Activated CD8-positive, alpha-beta T cell treated with anti-CD3 and anti-CD28 coated beads for 36 hours (primary cell): ENCODE data around the gene APOL6. TPM values are rescaled to one million over a fixed set of nuclear protein-coding genes. Genes with fewer than 3 reads are reported as not detected.
"Not testable (repeated sequence)": the region's sequence is repeated elsewhere in the genome, so short reads cannot be mapped to it uniquely, and the experiment has no call there.

Experiments
- ATAC-seq: fragments of 200-7000 bp; cut with Tn5 transposase; one replicate; pipeline ENCODE4 v1.10.0; 2021; ENCODE audit warnings: mild to moderate bottlenecking, moderate library complexity
- CTCF ChIA-PET: fragments of 350-600 bp; sonication (Branson Sonifier 250); formaldehyde crosslinking; loops from one replicate; lab custom pipeline; 2021; ENCODE audit warnings: antibody characterized with exemption; lab: Charles Lee
- POLR2A ChIA-PET: fragments of 350-600 bp; sonication (Branson Sonifier 250); formaldehyde crosslinking; loops from one replicate; lab custom pipeline; 2021; ENCODE audit warnings: antibody characterized with exemption; lab: Charles Lee
- DNase-seq: peaks from one replicate; pipeline ENCODE4 v3.0.0-alpha.2; 2020
- H3K27ac Mint-ChIP-seq: one replicate; pipeline ENCODE4 v1.8.0; 2021; ENCODE audit warnings: mild to moderate bottlenecking, mixed read lengths
- H3K27me3 Mint-ChIP-seq: one replicate; pipeline ENCODE4 v1.8.0; 2021; ENCODE audit warnings: mixed read lengths
- H3K36me3 Mint-ChIP-seq: one replicate; pipeline ENCODE4 v1.8.0; 2021; ENCODE audit warnings: low read depth, mixed read lengths
- H3K4me1 Mint-ChIP-seq: one replicate; pipeline ENCODE4 v1.8.0; 2021; ENCODE audit warnings: low read depth, mixed read lengths
- H3K4me3 Mint-ChIP-seq: one replicate; pipeline ENCODE4 v1.8.0; 2021; ENCODE audit warnings: mild to moderate bottlenecking, moderate library complexity, mixed read lengths
- H3K9me3 Mint-ChIP-seq: one replicate; pipeline ENCODE4 v1.8.0; 2021; ENCODE audit warnings: mixed read lengths
- intact Hi-C: fragments of 100-400 bp; cut with micrococcal nuclease; formaldehyde crosslinking; loops from one replicate; pipeline ENCODE4 v1.10.0; 2022
- total RNA-seq, 2 experiments: library from RNA; stranded (reverse); gene quantifications; one replicate each; pipeline ENCODE4 v1.2.3, GENCODE V29; 2021
- TF ChIP-seq, protein P1 (sequence below): fragments of 200-600 bp; IDR thresholded peaks from one replicate; pipeline ENCODE4 v1.8.0; 2022; ENCODE audit warnings: antibody characterized with exemption, mild to moderate bottlenecking

Gene APOL6
- total RNA-seq, 2 experiments from 2014 or later, result 37.1 to 38.0 TPM

DNA sequence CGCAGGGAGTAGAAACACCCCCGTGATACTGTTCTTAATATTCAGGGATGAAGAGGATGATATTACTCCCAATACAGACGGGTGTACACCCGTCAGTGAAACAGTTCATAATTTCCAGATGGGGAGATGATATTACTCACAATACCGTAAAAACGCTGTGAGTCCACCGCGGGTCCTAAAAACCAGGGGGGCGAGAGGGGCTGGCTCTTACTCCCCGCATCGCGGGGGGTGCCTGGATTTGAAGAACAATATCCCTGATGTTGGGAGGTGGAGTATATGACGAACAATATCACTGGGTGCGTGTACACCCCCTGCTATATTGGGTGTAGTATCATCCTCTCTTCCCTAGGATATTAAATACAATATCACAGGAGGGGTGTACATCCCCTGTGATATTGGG, 48.9 kb downstream of the APOL6 start:
- H3K4me3 Mint-ChIP-seq, result no peak overlapping the region
- H3K27me3 Mint-ChIP-seq, result no peaks in the 10 kb centered on the region
- H3K9me3 Mint-ChIP-seq, result no peaks in the 10 kb centered on the region
- POLR2A ChIA-PET, result no interaction called here
- peak; percentile 66 for DNase-seq
- no peak overlapping the region for H3K27ac Mint-ChIP-seq
- TF ChIP-seq, protein P1, sequence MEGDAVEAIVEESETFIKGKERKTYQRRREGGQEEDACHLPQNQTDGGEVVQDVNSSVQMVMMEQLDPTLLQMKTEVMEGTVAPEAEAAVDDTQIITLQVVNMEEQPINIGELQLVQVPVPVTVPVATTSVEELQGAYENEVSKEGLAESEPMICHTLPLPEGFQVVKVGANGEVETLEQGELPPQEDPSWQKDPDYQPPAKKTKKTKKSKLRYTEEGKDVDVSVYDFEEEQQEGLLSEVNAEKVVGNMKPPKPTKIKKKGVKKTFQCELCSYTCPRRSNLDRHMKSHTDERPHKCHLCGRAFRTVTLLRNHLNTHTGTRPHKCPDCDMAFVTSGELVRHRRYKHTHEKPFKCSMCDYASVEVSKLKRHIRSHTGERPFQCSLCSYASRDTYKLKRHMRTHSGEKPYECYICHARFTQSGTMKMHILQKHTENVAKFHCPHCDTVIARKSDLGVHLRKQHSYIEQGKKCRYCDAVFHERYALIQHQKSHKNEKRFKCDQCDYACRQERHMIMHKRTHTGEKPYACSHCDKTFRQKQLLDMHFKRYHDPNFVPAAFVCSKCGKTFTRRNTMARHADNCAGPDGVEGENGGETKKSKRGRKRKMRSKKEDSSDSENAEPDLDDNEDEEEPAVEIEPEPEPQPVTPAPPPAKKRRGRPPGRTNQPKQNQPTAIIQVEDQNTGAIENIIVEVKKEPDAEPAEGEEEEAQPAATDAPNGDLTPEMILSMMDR, result no peak
- no peaks in the 10 kb centered on the region for H3K36me3 Mint-ChIP-seq
- CTCF ChIA-PET, result no interaction called here
- H3K4me1 Mint-ChIP-seq, result no peaks in the 10 kb centered on the region
- intact Hi-C loops, result loop anchor here (10.0 kb wide), 1 partner anchor 52 kb away; the partner anchor contains the start of gene APOL6
- ATAC-seq, result peak; percentile 52

GRCh38 chr22:35699852-35700251, 51.6 kb downstream of the APOL6 start:
- H3K36me3 Mint-ChIP-seq, ATAC-seq, H3K4me3 Mint-ChIP-seq, H3K27ac Mint-ChIP-seq, H3K4me1 Mint-ChIP-seq, CTCF ChIA-PET, H3K27me3 Mint-ChIP-seq, POLR2A ChIA-PET, H3K9me3 Mint-ChIP-seq: not testable (repeated sequence)
- intact Hi-C loops, result loop anchor here (10.0 kb wide), 1 partner anchor 55 kb away; the partner anchor contains the start of gene APOL6
- peak; percentile 24 for DNase-seq

DNA sequence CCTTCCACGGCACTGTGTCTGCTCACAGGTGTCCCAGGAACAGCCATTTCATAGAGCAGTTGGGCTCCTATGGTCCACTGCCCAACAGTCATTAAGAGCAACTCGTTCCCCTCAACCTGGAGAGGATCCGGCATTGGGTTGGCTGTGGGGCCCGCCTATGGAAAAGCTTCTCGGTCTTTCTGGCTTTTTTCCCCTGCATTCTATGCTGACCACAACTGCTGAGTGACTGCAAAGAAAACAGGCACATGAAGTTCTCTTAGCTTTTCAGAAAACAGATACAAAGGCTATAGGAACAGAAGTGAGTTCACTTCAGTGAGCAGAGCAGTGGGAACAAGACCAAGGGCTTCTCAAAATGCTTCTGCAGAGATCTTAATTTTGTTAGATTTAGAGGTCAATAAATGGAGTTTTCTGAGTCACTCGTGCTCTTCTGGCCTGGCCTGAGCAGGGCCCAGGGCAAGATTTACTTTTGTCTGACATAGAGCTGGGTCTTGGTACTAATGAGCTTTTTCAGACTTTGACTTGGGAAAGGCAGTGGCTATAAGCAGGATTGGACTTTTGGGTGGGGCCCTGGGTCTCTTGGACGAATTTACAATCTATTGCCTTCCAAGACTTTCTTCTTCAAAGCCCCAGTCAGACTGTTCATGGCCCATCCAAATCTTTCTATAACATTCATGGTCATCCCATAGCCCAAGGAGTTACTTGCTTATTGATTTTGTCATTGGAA, 55.8 kb downstream of the APOL6 start:
- Mint-ChIP-seq H3K36me3 (no peaks in the 10 kb centered on the region), H3K27me3 (no peaks in the 10 kb centered on the region), H3K9me3 (no peaks in the 10 kb centered on the region), H3K4me3 (no peak overlapping the region), H3K27ac (no peak overlapping the region), H3K4me1 (no peaks in the 10 kb centered on the region)
- TF ChIP-seq, protein P1, result no peak
- intact Hi-C loops, result no loop called here
- DNase-seq (no peak), ATAC-seq (no peak)
- ChIA-PET POLR2A (no interaction called here), CTCF (no interaction called here)

GRCh38 chr22:35705141-35705540, 56.9 kb downstream of the APOL6 start:
- no peaks in the 10 kb centered on the region for H3K27me3 Mint-ChIP-seq
- no peak for DNase-seq
- no peak overlapping the region for H3K27ac Mint-ChIP-seq

GRCh38 chr22:35708453-35708852, 60.2 kb downstream of the APOL6 start:
- H3K27me3 Mint-ChIP-seq, result peaks cover 1% of the 10 kb centered on the region
- H3K4me1 Mint-ChIP-seq, result no peaks in the 10 kb centered on the region
- DNase-seq, result no peak
- no peak overlapping the region for H3K27ac Mint-ChIP-seq
- CTCF ChIA-PET, result no interaction called here
- POLR2A ChIA-PET, result no interaction called here
- ATAC-seq, result no peak
- H3K36me3 Mint-ChIP-seq, result no peaks in the 10 kb centered on the region
- H3K9me3 Mint-ChIP-seq, result peaks cover 4% of the 10 kb centered on the region
- intact Hi-C loops, result no loop called here
- TF ChIP-seq, protein P1, result no peak
- no peak overlapping the region for H3K4me3 Mint-ChIP-seq

More at GRCh38 chr22:35705141-35705540, 56.9 kb downstream of the APOL6 start:
- Mint-ChIP-seq H3K36me3 (no peaks in the 10 kb centered on the region), H3K4me3 (no peak overlapping the region), H3K4me1 (no peaks in the 10 kb centered on the region), H3K9me3 (no peaks in the 10 kb centered on the region)
- ChIA-PET CTCF (no interaction called here), POLR2A (no interaction called here)
- TF ChIP-seq, protein P1, result no peak
- ATAC-seq, result no peak
- intact Hi-C loops, result no loop called here
